Activated effector memory CD4-positive, alpha-beta T cell treated with Interleukin-2 at 50 U/mL for 16 hours (primary cell): ENCODE results near the gene FBXW8.

Experiments
- DNase-seq: peaks from one replicate; pipeline ENCODE4 v3.0.0-alpha.2; 2020

The FBXW8 gene

DNA sequence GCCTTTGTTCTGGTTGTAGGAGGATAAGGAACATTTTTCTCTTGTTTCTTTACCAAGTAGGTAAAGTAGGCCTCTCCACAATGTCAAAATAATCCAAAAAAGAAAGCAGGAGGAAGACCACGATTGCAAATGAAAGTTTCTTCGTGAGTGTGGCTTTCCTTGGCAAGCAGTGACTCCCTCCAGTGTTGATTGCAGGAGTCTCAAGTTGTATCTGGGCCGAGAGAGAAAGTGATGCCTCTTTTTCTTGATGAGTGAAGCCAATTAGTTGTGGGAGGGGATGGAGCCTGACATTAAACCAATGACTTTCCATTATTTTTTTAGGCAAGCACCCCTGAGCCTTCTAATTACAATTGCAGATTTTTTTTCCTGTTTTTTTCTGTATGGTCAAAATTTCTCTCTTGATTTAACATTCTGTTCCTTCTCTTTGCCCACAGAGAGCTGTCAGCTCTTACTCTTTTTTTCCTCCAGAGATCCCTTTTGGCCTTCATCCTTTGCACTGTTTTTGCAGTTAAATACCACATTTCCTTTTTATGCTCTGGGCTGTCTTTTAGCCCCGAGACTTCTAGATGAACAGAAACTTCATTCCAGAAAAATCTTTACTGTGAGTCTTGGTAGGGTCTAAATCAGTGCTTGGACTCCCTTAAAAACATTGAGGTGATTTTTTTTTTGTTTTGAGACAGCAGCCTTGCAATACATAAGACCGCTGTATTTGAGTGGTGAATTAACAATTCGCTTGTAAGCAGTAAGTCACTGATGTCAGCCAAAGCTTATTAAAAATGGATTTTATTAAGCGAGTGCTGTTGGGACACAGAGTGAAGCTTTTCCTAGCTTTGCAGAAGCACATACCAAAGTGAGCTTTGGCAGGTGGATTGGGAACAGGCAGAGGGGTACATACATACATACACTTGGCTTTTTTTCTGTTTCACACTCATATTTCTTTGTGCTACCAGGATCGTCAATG is 15.8 kb downstream of the FBXW8 start:
- no peak for DNase-seq

DNA sequence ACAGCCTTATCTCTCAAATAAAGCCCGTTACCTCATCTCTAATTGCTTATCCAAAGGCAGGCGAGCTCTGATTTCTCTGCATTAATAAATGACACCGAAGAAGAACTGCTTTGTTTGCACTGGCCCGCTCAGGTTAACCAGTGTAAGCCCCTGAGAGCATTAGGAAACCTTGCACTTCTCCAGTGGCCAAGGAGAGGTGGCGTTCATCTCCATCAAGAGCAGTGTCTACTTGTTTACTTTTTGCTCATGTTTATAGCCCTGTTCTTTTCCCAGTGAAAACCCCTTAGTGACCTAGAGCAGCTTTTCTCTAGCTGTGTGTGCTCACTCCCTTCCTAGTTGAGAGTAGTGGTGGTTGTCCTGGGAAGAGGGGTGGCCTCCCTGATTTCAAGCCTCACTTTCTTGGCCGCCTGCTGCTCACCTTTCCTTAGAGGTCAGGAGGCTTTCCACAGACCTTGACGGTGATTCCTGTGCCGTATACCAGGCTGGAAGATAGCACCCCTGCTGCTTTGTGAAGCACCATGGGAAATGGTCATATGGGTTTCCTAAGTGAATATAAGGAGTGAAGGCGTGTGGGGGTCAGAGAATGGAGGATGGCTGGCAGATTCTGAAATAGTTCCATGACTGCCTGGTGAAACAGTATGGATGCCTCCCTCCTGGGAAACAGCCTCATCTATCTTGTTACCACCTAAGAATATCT is 16.6 kb downstream of the FBXW8 start:
- DNase-seq, result no peak

DNA sequence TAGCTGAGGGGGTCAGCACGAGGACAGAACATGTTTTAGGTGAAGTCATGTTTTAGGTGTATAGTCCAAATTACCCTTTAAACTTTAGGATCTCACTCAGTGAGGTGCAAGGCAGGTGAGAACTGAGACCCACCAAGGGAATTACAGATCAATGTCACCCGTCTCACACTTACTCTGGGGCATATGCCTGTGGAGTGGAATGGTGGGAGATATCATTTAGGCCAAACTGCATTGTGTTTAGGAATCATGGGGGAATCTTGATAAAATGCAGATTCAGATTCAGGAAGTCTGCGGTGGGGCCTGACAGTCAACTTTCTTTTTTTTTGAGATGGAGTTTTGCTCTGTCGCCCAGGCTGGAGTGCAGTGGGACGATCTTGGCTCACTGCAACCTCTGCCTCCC is 17.8 kb downstream of the FBXW8 start:
- DNase-seq, result no peak

DNA sequence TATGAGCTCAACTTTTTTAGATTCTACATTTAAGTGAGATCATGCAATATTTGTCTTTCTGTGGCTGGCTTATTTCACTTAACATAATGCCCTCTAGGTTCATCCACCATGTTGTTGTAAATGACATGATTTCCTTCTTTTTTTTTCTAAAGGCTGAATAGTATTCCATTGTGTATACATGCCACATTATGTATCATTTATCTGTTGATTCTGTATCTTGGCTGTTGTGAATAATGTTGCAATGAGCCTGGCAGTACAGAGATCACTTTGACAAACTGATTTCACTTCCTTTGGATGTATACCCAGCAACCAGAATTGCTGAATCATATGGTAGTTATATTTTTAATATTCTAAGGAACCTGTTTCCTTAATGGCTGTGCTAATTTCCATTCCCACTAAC is 19.1 kb downstream of the FBXW8 start:
- DNase-seq, result no peak

DNA sequence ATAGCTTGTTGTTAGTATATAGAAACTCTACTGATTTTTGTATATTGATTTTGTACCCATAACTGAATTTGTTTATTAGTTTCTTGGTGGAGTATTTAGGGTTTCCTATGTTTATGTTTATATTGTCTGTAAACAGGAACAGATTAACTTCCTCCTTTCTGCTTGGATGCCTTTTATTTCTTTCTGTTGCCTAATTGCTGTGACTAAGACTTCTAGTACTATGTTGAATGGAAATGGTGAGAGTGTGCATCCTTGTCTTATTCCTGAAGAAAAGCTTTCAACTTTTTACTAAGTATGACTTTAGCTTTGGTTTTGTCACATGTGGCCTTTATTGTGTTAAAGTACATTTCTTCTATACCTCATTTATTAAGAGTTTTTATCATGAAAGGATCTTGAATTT is 20.9 kb downstream of the FBXW8 start:
- DNase-seq, result no peak

DNA sequence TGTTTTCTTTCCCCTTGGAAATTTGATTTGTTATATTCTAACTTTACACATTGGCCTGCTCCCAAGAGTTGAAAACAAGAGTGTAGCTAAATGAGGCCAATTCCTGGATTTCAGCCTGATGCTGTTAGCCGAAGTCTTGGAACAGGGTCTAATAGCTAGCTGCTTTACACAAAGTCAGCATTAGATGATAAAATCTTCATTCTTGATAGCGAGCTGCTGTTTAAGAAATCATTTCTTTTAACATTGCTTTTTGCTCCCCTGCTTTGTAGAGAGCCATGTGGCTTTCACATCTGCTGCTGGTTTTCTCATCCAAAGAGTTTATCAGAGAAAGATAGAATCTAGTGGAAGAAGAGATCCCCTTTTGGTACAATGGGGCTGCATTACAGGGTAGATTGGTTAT is 22.3 kb downstream of the FBXW8 start:
- no peak for DNase-seq

DNA sequence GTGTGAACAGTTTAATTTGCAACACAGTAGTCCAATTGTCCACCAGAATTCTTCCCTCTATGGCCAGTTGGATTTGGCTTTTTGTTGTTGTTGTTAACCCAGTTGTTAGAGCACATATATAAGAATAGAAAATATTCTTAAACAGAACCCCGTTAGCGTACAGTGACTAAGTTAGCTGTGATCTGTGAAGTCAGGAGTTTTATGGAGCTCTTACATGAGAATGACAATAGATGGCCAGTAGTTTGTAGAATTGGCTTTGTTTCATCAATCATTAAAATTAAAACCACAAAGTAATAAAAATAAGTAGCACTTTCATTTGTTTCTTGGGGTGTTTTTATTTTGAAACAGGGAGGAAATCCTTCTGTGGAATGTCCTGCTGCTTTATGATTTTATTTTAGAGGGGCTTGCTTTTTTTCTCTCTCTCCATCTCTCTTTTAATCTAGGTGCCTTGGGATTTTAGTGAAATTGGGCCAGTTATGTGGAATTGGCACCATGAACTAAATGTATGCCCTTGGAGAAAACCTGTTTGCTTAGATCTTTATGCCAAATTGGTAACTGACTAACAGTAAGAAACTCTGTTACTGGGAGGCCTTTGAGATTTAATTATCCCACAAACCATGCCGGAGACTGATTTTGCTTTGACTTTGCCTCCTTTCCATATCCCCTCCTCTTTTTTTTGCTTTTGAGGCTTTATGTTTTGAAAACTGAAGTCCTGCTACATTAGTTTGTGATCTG is 22.9 kb downstream of the FBXW8 start:
- DNase-seq, result no peak

DNA sequence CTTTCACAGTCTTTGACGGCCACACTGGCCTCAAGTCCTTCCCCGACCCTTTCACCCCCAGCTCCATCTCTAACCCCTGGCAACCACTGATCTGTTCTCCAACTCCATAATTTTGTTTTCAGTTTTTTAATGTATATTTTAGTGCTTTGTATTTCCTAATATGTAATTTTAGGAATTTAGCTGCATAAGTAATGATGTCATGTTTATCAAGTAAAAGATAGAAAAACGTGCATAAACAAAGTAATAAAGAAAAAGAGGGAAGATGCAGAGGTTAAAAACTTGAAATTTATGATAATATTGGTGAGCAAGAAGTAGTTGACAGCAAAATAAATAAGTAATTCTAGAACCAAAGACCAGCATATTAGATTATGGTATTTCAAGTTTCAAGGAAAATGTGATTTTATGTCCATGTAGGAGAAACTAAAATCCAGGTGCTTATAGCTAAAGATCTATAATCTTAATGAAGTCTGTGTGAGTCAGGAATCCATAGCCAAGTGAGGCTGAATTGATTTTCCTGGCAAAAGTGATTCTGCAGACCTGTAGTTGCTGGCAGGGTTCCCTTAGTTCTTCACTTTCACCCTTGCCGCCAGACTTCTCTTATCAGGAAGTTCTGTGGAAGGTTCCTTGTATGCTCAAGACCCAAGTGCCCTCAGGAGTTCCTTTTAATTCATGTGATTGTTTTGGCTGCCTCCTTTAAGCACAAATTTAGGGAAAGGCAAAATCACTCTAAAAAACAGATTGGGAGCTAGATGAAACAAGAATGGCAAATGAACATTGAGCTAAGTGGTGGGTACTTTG is 24.4 kb downstream of the FBXW8 start:
- no peak for DNase-seq

DNA sequence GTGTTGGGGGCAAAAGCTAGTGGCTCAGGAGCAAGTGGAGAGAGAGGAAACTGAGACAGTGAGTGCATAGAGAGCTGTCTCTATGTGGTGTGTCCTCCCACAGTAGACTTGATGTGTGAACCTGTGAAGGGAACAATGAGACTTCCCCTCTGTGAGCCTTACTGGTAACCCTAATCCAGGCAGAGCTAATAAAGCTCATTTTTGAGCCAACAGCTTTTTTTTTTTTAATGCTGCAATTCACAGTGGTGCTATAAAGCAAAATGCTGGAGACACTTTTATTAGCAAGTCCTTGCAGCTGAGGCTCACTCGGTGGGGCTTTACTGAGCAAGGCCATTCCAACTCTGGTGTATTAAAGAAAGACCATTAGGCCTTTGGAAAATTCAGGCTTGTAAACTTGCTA is 26.9 kb downstream of the FBXW8 start:
- DNase-seq, result no peak

DNA sequence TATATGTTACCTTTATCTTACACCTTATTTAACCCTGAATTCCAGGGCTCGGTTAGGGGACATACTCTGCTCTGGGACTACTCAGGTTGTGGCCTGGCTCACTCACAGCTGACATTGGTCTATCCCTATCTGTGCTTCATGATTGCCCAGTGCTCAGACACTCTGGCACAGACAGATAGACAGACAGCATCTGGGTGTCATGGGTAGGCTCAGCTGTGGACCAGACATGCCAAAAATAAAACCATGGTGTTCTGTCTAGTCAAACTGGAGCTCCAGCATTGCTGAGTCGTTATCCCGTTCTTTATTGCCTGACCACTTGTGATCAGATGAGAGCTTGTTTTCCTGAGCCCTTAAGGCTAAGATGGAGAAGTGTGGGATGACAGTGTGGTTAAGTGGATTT is 29.0 kb downstream of the FBXW8 start:
- DNase-seq, result no peak

DNA sequence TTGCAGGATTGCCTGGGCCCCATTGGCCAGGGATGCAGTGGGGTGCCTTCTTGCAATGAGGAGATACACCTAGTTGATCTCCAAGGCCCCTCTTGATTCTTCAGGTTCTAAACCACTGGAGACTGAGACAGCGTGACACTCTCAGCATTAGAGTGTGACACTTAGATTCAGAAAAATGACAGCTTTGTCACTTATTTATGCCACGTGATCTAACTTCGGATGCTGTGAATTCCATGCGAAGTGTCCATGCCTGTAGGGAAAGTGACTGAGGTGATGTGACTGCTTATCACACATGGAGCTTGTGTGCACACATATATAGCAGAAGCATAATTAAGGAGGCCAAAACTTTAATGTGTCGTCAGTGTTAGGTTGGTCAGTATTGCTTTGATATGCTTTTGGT is 30.4 kb downstream of the FBXW8 start:
- no peak for DNase-seq

DNA sequence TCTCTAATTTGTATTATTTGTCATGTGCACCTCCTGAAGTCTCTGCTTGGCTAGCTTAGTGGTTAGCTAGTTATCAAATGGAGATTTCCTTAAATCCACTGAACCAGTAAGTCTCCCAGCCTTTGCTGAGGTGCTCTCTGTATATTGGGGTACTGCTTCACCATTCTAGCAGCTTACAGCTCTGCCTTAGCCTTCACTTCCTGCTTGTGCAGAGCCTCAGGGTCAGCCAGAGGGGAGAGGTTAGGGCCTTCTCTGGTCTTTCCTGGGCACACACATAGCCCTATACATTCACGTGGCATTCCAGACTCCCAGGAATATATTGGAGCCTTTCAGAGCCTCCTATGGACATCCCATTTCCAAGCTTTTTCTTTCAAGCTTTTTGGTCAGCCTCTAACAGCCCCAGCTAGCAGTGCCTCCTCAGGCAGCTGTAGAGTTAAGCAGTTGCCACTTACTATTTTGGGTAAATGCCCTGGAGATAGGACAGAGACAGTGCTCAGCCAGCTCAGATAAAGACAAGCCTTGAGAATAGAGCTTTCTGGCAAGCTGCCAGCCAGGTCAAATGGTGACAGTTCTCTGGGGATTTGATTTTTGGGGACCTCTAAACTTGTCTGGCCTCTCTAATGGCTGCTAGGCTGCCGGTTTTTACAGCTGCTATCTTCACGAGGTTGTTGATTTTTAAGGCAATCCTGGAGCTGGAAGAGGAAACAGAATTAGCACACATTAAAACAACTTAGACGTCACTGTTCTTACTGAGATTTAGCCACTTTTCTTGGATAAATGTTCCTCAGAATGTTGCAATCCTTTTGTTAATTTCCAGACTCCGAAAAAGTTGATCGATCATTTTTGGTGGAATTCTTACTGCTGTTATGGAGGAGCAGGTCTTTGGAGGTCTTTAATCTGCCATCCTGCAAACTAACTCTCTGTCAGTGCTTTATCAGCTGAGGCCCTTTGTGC is 32.9 kb downstream of the FBXW8 start:
- DNase-seq, result no peak

DNA sequence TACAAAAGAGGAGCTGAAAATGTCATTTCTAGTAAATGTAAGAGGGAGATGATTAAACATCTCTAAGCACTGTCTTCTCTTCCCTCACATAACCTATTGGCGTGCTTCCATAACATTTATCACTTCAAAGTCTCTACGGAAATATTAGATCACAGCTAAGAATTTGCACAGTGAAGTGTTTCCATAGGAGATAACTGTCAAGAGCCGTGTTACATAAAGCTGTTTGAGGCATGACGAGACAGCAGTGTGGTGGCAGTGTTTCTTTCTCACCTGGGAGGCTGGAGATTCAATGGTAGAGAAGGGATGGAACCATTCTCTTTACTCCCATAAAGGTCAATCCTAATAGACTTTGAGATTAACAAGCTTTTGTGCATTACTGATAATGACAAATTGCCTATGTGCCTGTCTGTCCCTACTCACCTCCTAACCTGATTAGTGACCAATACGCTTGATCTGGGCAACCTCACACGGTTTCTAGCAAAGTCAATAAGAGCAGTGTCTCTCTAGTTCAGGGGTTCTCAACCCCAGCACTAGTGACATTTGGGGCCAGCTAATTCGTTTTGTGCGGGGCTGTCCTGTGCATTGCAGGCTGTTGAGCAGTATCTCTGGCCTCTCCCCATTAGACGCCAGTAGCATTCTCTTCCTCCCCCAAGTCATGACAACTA is 35.3 kb downstream of the FBXW8 start:
- no peak for DNase-seq

DNA sequence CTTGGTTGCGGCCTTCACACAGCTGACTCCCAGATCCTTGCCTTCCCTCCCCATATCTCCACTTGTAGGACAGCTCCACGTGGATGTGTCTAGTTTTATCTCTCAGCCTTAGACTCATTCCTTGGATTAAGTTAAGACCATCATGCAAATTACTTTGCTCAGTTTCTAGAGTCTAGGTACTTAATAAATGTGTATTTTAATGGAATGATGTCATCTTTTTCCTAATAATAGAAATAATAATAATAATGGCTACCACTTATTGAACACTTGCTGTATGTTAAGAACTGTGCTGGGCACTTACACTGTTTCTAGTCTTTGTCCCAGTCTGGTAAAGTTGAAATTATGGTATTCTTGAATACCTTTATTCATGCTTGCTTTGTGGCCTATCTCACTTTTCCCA is 37.5 kb downstream of the FBXW8 start:
- DNase-seq, result no peak

DNA sequence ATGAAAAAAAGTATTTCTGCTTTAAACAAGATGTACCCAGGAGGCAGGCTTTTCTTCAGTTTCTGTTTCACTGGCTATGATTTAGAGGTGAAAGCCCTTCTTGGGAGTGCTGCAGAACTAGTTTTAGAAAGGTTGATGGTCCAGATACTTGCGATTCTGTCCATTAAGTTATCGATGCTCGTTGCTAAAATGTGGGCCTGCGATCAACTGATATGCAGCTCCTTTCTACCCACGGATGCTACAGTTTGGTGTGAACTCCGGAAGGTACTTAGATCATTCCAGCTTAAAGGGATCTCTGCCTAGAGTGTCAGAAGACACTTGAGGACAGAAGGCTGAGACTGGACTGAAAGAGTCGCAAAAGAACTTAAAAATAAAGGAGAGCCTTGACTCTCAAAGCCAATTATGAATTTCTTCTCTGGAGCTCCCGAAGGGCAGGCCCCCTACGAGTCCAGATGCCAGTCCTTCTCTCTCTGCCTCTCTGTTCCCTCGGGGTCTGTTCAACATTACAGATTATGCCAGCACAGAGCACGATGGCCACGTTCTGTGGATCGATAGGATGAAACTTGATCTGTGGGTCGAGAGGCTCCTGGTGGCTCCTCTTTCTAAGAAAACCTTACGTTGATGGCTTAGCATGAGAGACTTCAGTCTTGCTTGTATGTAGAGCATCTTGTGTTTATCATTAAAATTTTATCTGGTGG is 40.0 kb downstream of the FBXW8 start:
- DNase-seq, result no peak

DNA sequence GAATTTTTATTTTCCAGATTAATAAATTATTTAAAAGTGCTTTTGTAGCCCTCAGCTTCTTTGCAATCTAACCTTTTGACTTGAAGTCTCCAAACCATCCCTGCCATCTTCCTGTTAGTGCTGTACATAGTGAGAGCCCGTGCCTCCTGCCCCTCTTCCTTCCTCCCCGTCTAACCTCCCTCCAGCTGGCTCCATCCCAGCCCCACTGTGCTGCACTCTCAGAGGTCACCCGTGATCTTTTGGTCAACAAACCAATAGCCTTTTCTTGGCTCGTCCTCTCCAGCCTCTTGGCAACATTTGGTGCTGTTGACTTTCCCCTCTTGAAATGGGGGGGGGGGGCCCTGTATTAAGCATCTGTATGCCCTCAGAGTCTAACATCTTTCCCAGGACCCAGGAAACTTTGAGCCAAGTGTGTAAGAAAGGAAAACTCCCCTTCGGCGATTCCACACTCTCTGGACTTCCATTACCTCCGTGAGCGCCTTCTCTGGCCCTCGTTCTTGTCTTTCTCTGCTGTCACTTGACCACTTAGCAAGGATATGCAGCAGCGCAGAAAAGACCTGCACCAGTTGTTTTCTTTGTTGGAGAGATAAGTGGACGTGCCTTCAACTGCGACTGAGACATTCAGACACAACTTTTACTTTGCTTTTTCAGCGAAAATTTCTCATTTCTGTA is 44.1 kb downstream of the FBXW8 start:
- no peak for DNase-seq

DNA sequence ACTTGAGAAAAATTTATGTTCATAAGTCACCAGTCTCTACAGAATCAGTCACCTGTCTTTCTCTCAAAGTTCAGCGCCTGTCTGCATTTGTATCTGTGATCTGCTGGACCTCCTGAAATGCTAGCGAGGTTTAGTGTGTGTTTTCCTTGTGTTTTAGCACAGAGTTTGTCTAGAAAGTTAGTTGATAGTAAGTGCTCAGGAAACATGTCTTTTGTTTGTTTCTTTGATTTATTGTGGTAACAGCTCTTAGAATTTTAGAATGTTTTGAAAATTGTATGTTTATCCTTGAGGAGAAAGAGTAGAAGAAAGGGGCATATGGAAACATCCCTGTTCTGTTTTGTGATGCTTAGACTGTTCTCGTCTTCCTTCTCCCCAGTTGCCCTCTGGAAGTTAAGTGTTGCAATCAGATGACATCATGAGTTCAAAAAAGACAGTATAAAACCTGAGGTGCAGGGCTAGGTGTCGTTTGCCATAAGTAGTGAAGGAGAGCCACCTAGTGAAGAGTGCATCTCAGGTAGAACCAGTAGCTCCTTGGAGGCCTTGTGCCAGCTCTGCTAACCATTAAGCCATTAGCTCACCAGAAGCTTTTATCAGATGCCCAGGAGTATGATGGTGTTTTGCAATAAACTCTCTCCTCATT is 44.8 kb downstream of the FBXW8 start:
- no peak for DNase-seq

DNA sequence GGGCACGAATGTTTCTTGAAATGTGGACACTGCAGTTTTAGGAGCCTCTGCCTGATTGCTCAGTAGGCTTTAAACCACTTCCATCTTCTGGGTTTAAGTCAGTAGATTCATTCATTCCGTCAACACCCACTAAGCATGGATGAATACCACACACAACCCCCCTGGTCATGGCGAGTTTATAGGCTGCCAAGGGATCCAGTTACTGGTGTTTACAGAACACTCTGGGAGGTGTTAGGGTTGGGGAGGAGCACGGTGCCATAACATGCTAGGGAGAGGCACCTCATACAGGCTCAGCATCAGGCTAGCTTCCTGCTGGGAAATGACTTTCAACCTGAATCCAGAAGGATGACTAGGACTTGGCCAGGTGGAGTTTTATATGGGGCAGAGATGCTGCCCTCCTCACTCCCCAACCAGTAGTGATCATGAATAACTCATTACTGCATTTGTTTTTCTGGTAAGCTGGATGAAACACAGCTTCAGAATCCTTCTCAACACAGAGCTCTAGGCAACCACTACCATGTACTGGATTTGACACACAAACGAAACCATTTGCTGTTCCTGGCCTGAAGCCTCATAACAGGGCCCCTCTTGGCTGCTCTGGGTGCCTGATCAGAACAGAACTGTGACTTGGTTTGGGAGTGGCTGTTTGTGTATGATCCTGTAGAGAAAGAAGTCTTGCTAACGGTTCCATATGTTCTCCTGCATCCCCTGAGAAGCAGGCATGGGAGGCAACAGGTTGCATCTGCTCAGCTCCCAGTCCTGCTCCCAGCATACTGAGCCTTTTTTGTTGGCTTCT is 47.9 kb downstream of the FBXW8 start:
- DNase-seq, result no peak

DNA sequence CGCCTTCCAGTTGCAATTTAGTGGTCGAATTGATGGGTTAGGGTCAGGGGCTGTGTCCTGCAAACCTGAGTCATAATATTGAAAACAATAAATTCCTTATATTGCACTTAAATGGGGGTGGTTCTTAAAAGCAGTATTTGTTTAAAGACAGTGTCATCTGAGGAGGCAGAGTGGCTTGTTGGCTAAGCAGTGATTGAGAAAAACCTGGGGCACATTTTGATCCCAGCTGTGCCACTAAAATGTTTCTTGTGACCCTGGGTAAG is 48.4 kb downstream of the FBXW8 start:
- DNase-seq, result no peak
